Stimulated activated CD8-positive, alpha-beta memory T cell treated with anti-CD3 and anti-CD28 coated beads, Interleukin-2, amount 100 ng/mL, for 48 hours (primary cell): ENCODE data around the gene CRBN.

Experiments
- DNase-seq, 2 donors: peaks; one replicate each; pipeline ENCODE4 v3.0.0-alpha.2; 2020; ENCODE audit warnings: low read depth in 2 of 2

Gene CRBN

GRCh38 chr3:3170998-3171397 is 8.5 kb downstream of the CRBN start:
- DNase-seq, result no peak

DNA sequence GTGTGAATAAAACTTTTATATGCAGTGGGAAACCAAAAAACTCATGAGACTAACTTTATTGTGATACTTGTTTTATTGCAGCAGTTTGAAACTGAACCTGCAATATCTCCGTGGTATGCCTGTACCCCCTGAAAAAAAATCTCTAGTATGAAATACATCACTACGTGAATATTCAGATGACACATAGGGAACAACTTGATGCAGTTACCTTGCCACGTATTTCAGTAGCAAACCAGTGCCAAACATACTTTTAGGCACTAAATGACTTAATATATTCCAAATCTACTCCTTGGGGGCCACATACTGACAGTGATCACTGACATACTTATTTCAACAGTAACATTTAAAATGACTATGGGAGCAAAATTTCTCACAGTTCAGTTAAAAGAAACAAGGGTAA is 13.8 kb downstream of the CRBN start:
- no peak for DNase-seq

GRCh38 chr3:3165241-3165640 is 14.2 kb downstream of the CRBN start:
- no peak for DNase-seq

DNA sequence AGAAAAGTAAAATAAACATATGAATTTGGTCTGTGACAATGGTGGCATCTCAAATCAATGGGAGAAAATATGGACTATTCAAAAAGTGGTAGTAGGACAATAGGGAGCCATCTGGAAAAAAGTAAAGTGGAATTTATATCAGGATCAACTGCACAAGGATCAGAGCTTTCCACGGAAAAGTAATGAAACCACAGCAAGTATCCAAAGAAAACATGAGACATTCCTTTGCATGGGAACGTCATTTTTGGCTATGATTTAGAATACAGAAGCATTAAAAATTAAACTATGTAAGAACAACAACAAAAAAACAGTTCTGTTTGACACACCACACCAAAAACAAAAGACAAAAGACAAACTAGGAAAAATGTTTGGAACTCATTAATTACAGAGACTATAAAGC is 18.7 kb downstream of the CRBN start:
- no peak for DNase-seq

GRCh38 chr3:3157484-3157883 is 22.0 kb downstream of the CRBN start:
- DNase-seq, result no peak

DNA sequence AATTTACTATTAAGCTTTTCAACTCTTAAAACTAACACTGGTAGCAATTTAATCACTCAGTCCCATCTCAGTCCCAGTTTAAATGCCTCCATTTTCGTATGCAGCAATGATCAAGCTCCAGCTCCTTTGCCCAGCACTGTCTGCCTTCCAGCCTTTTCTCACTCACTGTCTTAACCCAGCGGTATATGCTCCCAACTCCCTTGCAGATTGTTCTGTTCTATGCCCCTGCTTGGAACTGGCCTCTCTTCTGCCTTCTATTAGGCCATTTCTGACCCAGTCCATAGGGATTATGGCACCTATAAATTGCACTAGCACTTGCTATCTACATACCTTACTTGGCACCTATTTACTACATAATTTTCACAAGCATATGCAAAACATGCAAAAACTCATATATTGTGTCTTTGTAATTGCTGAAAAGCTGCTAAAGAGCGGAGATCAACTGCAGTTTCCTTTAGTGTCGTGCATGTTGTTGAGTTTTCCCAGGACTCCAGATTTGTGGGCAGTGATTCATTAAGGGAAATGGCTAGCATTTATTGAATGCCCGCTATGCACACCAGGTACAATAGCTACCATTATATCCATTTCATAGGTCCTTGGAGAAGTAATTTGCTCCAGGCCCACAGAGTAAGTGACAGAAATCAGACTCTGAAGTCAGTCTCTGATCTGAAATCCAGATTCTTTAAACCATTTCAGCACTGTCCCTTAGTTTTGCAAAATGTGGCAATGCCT is 24.4 kb downstream of the CRBN start:
- no peak for DNase-seq

- DNase-seq, result no peak
Measured at GRCh38 chr3:3151513-3151912, 28.0 kb downstream of the CRBN start.

- no peak for DNase-seq
Measured at GRCh38 chr3:3149560-3149959, 29.9 kb downstream of the CRBN start.

DNA sequence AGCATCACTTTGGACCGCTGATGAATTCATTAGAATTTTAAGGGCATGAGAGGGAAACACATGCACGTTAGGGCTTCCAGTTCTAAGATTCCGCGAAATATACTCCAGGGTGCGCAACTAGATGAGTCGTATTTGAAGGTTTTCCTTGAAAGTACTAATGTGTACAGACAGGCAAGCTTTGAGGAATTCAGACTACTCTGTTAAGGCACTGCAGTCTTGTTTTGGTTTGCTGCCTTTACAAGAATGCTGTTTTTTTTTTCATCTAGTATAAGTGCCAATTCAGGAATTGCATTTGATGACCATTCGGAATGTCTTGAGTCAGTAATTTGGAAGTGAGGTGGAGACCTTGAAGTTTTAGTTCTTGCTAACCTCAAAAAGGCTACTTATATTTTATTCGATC is 33.7 kb downstream of the CRBN start:
- no peak for DNase-seq

DNA sequence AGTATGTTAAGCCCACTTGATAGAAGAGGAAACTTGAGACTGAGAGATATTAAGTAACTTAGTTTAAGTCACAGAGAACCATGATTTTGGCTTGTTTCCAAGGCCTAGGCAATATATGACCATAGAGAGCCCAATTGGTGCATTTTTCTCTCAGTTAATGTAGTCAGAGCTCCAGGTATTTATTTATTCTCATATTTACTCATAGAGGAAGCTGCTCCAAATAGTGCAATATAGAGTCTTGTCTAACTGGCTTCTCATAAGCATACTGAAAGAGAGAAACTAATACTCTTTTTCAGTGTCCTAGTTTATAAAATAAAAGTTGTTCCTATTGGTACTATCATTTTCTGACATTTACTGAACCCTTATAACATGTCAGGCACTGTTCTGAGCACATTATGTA is 37.6 kb downstream of the CRBN start:
- no peak for DNase-seq

GRCh38 chr3:3137526-3137925 is 42.0 kb downstream of the CRBN start:
- DNase-seq, result no peak

DNA sequence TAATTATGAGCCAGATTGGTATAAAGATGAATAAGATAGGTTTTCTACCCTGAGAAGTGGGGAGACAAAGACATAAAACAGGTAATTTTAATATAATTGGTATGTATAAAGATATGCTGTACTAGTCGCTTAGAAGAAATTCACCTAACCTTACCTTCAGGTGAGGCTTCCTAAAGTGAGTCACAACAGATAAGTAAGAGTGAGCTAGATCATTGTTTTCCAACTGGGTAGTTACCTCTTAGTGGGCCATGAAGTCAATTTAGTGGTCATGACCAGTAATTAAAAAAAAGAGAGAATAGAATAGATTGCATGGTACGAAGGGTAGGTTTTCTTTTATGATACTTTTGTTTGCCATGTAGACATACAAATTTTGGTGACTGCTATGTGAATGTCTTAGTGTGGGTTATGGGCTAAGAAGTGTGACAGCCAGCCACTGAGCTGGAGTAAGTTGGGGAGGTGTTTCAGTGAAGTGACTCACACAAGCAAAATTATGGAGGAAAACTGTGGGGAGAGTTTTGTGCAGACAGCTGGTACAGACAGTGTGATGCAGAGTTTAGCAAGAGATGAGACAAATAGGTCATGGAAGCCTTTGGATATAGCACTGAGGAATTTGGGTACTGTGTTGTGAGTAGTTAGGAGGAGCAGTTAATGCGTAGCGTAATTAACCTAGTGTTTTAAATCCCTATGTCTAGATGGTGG is 44.6 kb downstream of the CRBN start:
- no peak for DNase-seq

DNA sequence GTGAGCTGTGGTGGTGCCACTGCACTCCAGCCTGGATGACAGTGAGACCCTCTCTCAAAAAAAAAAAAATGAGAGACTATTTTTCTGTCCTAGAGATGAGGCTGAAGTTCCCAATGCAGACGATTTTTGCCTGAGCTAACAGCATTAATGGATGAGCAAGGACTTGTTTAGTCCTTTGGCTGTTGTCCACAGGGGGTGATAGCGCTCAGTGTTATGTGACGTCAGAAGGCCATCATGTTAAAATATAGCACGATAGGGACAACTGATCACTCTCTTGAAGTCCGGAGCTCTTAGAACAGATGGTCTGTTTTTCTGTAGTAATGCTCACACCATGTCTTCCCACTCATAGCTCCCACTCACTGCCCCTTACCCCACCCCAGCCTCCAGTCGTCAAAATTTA is 46.0 kb downstream of the CRBN start:
- DNase-seq, result no peak

DNA sequence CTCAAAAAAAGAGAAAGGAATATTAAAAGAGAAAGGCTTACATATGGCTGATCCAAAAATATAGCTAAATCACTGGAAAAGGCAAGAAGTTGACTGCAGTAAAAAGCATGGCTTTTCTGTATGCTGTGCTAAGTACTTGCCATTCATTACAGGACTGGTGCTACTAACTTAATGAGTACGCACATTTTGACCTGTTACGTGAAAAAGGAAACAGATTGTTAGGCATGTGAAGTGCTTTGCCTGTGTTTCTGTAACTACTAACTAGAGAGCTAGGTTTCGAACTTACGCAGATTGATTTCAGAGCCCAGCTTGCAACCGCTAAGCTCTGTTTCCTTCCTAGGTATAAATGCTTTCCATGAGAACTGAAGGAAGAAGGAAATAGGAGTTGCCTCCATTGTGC is 49.9 kb downstream of the CRBN start:
- DNase-seq, result no peak

- DNase-seq, result peak in 1 of 2 donors; percentile 14
Measured at GRCh38 chr3:3127432-3128010, 52.0 kb downstream of the CRBN start.

DNA sequence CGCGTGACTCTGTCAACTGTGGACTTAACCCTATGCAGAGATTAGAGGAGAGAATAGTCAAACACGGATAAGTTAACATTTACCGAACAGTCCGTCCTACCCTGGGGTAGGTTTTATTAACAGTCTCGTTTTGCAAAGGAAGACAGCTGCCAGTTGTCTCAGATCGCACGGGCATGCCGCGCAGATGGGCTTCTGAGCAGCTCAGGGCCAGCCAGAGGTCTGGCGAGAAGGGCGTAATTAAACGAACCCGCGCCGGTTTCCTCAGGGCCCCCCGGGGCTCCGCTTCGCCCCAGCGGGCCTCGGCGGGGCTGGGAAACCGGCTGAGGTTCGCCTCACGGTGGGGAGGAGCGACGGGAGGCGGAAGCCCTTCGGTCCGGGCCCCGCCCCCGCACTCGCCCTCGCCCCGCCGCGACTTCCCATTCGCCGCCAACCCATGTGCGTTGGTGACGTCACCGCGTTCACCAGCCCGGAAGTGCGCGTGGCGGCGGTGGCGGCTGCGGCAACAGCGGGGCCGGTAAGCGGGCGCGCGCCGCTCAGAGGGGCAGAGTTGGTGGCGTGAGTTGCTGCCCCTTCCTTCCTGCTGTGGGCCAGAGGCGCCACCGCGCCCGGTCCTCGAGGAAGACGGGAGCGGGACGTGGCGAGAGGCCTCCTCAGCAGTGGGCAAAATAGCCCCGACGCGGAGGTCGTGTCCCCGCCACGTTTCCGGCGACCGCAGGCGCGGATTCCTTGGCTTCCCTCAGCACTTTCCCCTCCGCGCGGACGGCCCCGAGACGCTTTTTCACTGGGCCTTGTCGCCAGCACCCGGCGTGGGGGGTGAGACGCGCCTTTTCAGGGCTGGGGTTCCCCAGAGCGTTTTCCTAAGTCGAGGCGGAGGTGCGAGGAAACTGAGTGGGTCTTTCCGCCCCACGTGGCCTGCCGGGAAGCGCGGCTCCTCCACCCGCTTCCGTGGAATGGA is 52.7 kb downstream of the CRBN start, which contains the start of gene TRNT1:
TRNT1 (plus strand) TSS at position 464 of the 955 bp plus-strand sequence. CDS start 2,101 bp downstream, outside the sequence.
- peak; percentile 93 to 96 for DNase-seq

- no peak for DNase-seq
Measured at GRCh38 chr3:3125977-3126376, 53.5 kb downstream of the CRBN start.

DNA sequence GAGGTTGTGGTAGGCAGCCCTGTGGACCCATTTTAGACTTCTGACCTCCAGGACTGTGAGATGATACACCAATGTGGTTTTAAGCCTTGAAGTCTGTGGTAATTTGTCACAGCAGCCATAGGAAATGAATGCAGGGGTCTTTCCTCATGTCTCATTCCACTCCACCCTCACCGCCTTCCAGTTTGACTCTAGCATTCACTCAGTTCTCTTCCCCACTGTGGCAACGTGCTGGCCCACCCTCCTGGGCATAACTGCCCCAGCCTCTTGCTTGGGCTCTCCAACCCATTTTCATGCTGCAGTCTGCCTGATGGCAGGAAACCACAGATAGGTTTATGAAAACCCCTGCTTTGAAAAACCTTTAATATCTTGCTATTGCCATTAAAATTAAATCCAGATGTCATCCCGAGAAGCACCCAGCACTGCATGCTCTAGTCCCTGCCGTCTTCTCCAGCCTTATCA is 60.1 kb downstream of the CRBN start:
- DNase-seq, result peak in 1 of 2 donors; percentile 23

DNA sequence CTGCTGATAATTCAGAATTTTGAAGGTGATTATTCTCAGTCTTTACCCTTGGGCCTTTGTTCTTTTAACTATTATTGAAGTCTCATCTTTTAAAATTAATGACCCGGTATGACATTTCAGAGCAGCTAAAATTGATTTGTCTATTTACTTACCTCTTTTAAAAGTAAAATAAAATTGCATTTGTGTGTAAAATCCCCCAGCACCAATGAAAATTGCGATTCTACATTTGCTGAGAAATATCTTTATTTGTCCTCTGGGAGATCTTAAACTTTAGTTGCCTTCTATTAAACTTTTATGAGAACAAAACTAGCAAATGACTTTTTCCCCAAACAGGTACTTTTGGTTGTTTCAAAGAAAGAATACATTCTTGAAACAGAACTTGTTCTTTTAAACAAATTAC is 61.8 kb downstream of the CRBN start:
- DNase-seq, result no peak

DNA sequence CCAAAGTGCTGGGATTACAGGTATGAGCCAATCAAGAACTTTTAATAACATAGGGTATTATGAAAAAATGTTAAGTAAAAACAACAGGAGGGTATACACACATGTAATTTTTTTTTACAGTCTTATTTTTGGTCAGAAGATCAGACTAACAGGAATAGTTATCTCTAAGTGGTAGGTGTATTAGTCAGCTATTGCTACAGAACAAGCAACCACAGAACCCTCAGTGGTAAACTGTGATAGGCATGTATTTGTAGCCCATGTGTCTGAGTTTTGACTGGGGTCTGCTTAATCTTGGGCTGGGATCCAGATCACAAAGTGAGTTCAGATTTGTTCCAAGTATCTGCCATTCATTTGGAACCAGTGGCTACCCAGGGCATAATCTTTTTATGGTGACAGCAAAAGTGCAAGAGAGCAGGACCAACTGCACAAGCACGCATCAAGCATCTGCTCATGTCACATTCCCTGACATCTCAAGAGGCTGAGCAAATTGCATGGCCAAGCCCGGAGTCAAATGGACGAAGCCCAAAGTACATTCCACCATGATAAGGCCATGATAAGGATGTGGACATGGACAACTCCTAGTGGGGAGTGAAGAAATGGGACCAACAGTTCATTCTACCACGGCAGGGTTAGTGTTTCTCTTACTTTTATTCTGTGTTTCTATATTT is 66.3 kb downstream of the CRBN start:
- DNase-seq, result no peak

GRCh38 chr3:3110749-3111361 is 68.6 kb downstream of the CRBN start:
- no peak for DNase-seq
